H1 (cell line): Measurements from ENCODE around the gene PCBP4. TPM values are rescaled to one million over a fixed set of nuclear protein-coding genes. Genes with fewer than 3 reads are reported as not detected.

Experiments used
- CTCF ChIA-PET: fragments of 300-600 bp; sonication (Branson Sonifier 250); formaldehyde crosslinking; loops from one replicate; lab custom pipeline; 2021; ENCODE audit not compliant: partially characterized antibody; lab: Charles Lee
- POLR2A ChIA-PET: fragments of 300-600 bp; sonication (Branson Sonifier 250); formaldehyde crosslinking; loops from one replicate; lab custom pipeline; 2021; ENCODE audit warnings: inconsistent platforms; ENCODE audit not compliant: partially characterized antibody; lab: Charles Lee
- DNase-seq, 2 experiments: peaks; one replicate each; pipeline versions ENCODE4 v3.0.0 to v3.0.0-alpha.2; 2010 to 2022; ENCODE audit warnings: low spot score in 2 of 2, low read depth in 1 of 2, mixed read lengths in 1 of 2
- FAIRE-seq: peaks from 2 replicates; lab custom pipeline; 2011; peaks lifted over from hg19 to GRCh38; lab: Jason Lieb, UNC
- H2AFZ ChIP-seq: 2 replicates; pipeline ENCODE4 v1.8.1; 2012; ENCODE audit warnings: low read length, inconsistent platforms
- H2AK5ac ChIP-seq: 2 replicates; pipeline ENCODE4 v1.6.1; 2013; ENCODE audit warnings: low read depth, low read length
- H2BK120ac ChIP-seq: replicated peaks from 2 replicates; pipeline ENCODE3; 2013; ENCODE audit warnings: low read depth, low read length, inconsistent platforms
- H2BK12ac ChIP-seq: 2 replicates; pipeline ENCODE4 v1.6.1; 2013; ENCODE audit warnings: low read depth, low read length
- H2BK15ac ChIP-seq: 2 replicates; pipeline ENCODE4 v1.6.1; 2013; ENCODE audit warnings: low read length
- H2BK20ac ChIP-seq: 2 replicates; pipeline ENCODE4 v1.6.1; 2013; ENCODE audit warnings: low read length
- H2BK5ac ChIP-seq: 2 replicates; pipeline ENCODE4 v1.6.1; 2013; ENCODE audit warnings: low read depth, low read length
- H3K14ac ChIP-seq: 2 replicates; pipeline ENCODE4 v1.6.1; 2013; ENCODE audit warnings: inconsistent platforms; ENCODE audit not compliant: insufficient read length
- H3K18ac ChIP-seq: 2 replicates; pipeline ENCODE4 v1.6.1; 2013; ENCODE audit warnings: low read length; ENCODE audit errors: extremely low read depth
- H3K23ac ChIP-seq: 2 replicates; pipeline ENCODE4 v1.6.1; 2013; ENCODE audit warnings: inconsistent platforms; ENCODE audit not compliant: insufficient read length
- H3K23me2 ChIP-seq: 2 replicates; pipeline ENCODE4 v1.6.1; 2013; ENCODE audit warnings: low read depth, low read length
- H3K27ac ChIP-seq: 2 replicates; pipeline ENCODE4 v1.6.1; 2011; ENCODE audit warnings: low read depth, low read length, inconsistent platforms
- H3K27me3 ChIP-seq, 4 experiments: replicated peaks in 1 of 4; 1 replicate in 1 of 4; 2 replicates in 3 of 4; pipeline versions ENCODE4 v1.6.1 to v1.8.1; 2011 to 2013; ENCODE audit warnings: low read length in 3 of 4, mild to moderate bottlenecking in 3 of 4, inconsistent platforms in 2 of 4, mixed read lengths in 2 of 4, moderate library complexity in 1 of 4; ENCODE audit not compliant: control insufficient read depth in 3 of 4, insufficient read depth in 3 of 4; ENCODE audit errors: extremely low read depth in 1 of 4
- H3K36me3 ChIP-seq, 4 experiments: 2 replicates each; pipeline versions ENCODE4 v1.6.1 to v1.8.1; 2011 to 2013; ENCODE audit warnings: mild to moderate bottlenecking in 4 of 4, low read length in 3 of 4, moderate library complexity in 2 of 4, control low read depth in 1 of 4, inconsistent platforms in 1 of 4; ENCODE audit not compliant: insufficient read depth in 4 of 4, control insufficient read depth in 2 of 4
- H3K4ac ChIP-seq: replicated peaks from 2 replicates; pipeline ENCODE3; 2013; ENCODE audit warnings: low read length, low read depth, mixed read lengths, inconsistent platforms; ENCODE audit not compliant: insufficient read length
- H3K4me1 ChIP-seq, 4 experiments: replicated peaks in 1 of 4; 1 replicate in 1 of 4; 2 replicates in 3 of 4; pipeline versions ENCODE4 v1.6.1 to v1.8.1; 2011 to 2013; ENCODE audit warnings: low read length in 3 of 4, inconsistent platforms in 2 of 4, mixed read lengths in 1 of 4; ENCODE audit not compliant: insufficient read depth in 4 of 4, control insufficient read depth in 3 of 4
- H3K4me2 ChIP-seq, 2 experiments: 2 replicates each; pipeline versions ENCODE4 v1.6.1 to v1.8.1; 2011 to 2013; ENCODE audit warnings: low read depth in 2 of 2, low read length in 2 of 2, control low read depth in 1 of 2, inconsistent platforms in 1 of 2, mild to moderate bottlenecking in 1 of 2; ENCODE audit not compliant: insufficient read depth in 1 of 2
- H3K4me3 ChIP-seq, 4 experiments: fragments of 200-600, 300-600 bp in 1 of 4; sonication (generic), shearing (Covaris generic), sonication (Bioruptor Twin) in 1 of 4; 2 replicates each; pipeline versions ENCODE4 v1.5.1 to v1.8.1; 2011 to 2016; ENCODE audit warnings: low read length in 4 of 4, low read depth in 3 of 4, control low read depth in 2 of 4, inconsistent platforms in 2 of 4, mild to moderate bottlenecking in 2 of 4, mixed read lengths in 1 of 4, moderate library complexity in 1 of 4; ENCODE audit not compliant: insufficient read depth in 2 of 4; ENCODE audit errors: extremely low read depth in 1 of 4
- H3K56ac ChIP-seq: replicated peaks from 2 replicates; pipeline ENCODE3; 2013; ENCODE audit warnings: low read depth, mild to moderate bottlenecking, mixed read lengths, low read length, inconsistent platforms; ENCODE audit not compliant: insufficient read length
- H3K79me1 ChIP-seq: 2 replicates; pipeline ENCODE4 v1.6.1; 2013; ENCODE audit warnings: low read depth, low read length, control low read depth
- H3K79me2 ChIP-seq, 2 experiments: 2 replicates each; pipeline versions ENCODE4 v1.6.1 to v1.8.1; 2012 to 2013; ENCODE audit warnings: low read length in 2 of 2, mild to moderate bottlenecking in 2 of 2, inconsistent platforms in 1 of 2; ENCODE audit not compliant: insufficient read depth in 2 of 2, control insufficient read depth in 1 of 2
- H3K9ac ChIP-seq, 4 experiments: replicated peaks in 1 of 4; 1 replicate in 1 of 4; 2 replicates in 3 of 4; pipeline versions ENCODE4 v1.6.1 to v1.8.1; 2011 to 2013; ENCODE audit warnings: low read depth in 3 of 4, low read length in 3 of 4, control low read depth in 2 of 4, mild to moderate bottlenecking in 2 of 4, moderate library complexity in 2 of 4, inconsistent platforms in 1 of 4; ENCODE audit errors: extremely low read depth in 1 of 4
- H3K9me3 ChIP-seq, 2 experiments: 2 replicates each; pipeline versions ENCODE4 v1.6.1 to v1.8.1; 2012 to 2013; ENCODE audit warnings: mild to moderate bottlenecking in 2 of 2, moderate library complexity in 2 of 2, control low read depth in 1 of 2, inconsistent platforms in 1 of 2, low read depth in 1 of 2, low read length in 1 of 2, mixed read lengths in 1 of 2; ENCODE audit not compliant: insufficient read depth in 2 of 2
- H4K20me1 ChIP-seq, 2 experiments: replicated peaks in 1 of 2; 2 replicates each; pipeline versions ENCODE3 to v1.8.1; 2011 to 2013; ENCODE audit warnings: inconsistent platforms in 2 of 2, low read length in 2 of 2, mild to moderate bottlenecking in 1 of 2; ENCODE audit not compliant: insufficient read depth in 2 of 2, control insufficient read depth in 1 of 2
- H4K5ac ChIP-seq: 2 replicates; pipeline ENCODE4 v1.6.1; 2013; ENCODE audit warnings: low read length, low read depth, mixed read lengths, inconsistent platforms; ENCODE audit not compliant: insufficient read length
- H4K8ac ChIP-seq: 2 replicates; pipeline ENCODE4 v1.8.0; 2013; ENCODE audit warnings: mild to moderate bottlenecking, moderate library complexity, low read length, inconsistent platforms; ENCODE audit not compliant: insufficient read depth; ENCODE audit errors: extremely low read depth
- H4K91ac ChIP-seq: replicated peaks from 2 replicates; pipeline ENCODE3; 2013; ENCODE audit warnings: low read length, mixed read lengths, inconsistent platforms; ENCODE audit not compliant: insufficient read length
- BRCA1 ChIP-seq: IDR thresholded peaks from 2 replicates; pipeline ENCODE4 v1.6.1; 2012; ENCODE audit warnings: low read depth, low read length, improper control_type of control experiment
- CHD2 ChIP-seq: IDR thresholded peaks from 2 replicates; pipeline ENCODE4 v1.6.1; 2012; ENCODE audit warnings: low read length, improper control_type of control experiment
- FOSL1 ChIP-seq: IDR thresholded peaks from 2 replicates; pipeline ENCODE4 v1.6.1; 2011; ENCODE audit warnings: mild to moderate bottlenecking, low read depth, low read length, moderate library complexity; ENCODE audit not compliant: insufficient read depth
- GABPA ChIP-seq: IDR thresholded peaks from 2 replicates; pipeline ENCODE4 v1.6.1; 2011; ENCODE audit warnings: mild to moderate bottlenecking, low read length, moderate library complexity, borderline replicate concordance; ENCODE audit not compliant: insufficient read depth
- JUN ChIP-seq: IDR thresholded peaks from 2 replicates; pipeline ENCODE4 v1.6.1; 2011; ENCODE audit warnings: low read depth, mild to moderate bottlenecking, improper control_type of control experiment, low read length
- RXRA ChIP-seq: IDR thresholded peaks from 2 replicates; pipeline ENCODE4 v1.6.1; 2011; ENCODE audit warnings: low read depth, mild to moderate bottlenecking, low read length, moderate library complexity; ENCODE audit not compliant: insufficient read depth
- SIRT6 ChIP-seq: IDR thresholded peaks from one replicate; pipeline ENCODE4 v1.7.1; 2012; ENCODE audit warnings: low read length, inconsistent platforms
- SIX5 ChIP-seq: IDR thresholded peaks from 2 replicates; pipeline ENCODE4 v1.6.1; 2011; ENCODE audit warnings: mild to moderate bottlenecking, low read depth, low read length
- SP1 ChIP-seq: IDR thresholded peaks from 2 replicates; pipeline ENCODE4 v1.6.1; 2011; ENCODE audit warnings: low read depth, low read length
- SP4 ChIP-seq: IDR thresholded peaks from 2 replicates; pipeline ENCODE4 v1.6.1; 2012; ENCODE audit warnings: low read length, inconsistent platforms
- TBP ChIP-seq: IDR thresholded peaks from 2 replicates; pipeline ENCODE4 v1.6.1; 2011; ENCODE audit warnings: low read depth, low read length, improper control_type of control experiment
- TCF12 ChIP-seq: IDR thresholded peaks from 2 replicates; pipeline ENCODE4 v1.6.1; 2011; ENCODE audit warnings: low read depth, mild to moderate bottlenecking, low read length
- YY1 ChIP-seq: IDR thresholded peaks from 2 replicates; pipeline ENCODE4 v1.6.1; 2011; ENCODE audit warnings: low read depth, mild to moderate bottlenecking, low read length
- ZNF274 ChIP-seq: IDR thresholded peaks from 2 replicates; pipeline ENCODE4 v1.7.0; 2012; ENCODE audit warnings: low read length, borderline replicate concordance; ENCODE audit errors: extremely low read depth
- WGBS, 2 experiments: shearing (Covaris generic) in 1 of 2; methylation state at CpG; one replicate each; pipeline versions ENCODE4 v1.1.6 to v1.1.7; 2013 to 2015; ENCODE audit warnings: low lambda C conversion rate in 2 of 2, mixed read lengths in 2 of 2, inconsistent platforms in 1 of 2, low coverage in 1 of 2, missing lambda C conversion rate in 1 of 2; ENCODE audit not compliant: insufficient replicate concordance in 2 of 2, insufficient coverage in 1 of 2, insufficient read length in 1 of 2; ENCODE audit errors: extremely low coverage in 1 of 2, missing lambda C conversion rate in 1 of 2; 5-methylcytosine and 5-hydroxymethylcytosine counted together
- polyA plus RNA-seq, 7 experiments: library from polyadenylated mRNA; depleted of rRNA in 3 of 7; stranded (reverse) in 5 of 7; unstranded in 2 of 7; fragments of >200 nt in 5 of 7; fragments of 200-250 nt in 2 of 7; gene quantifications; 1 replicate in 5 of 7; 2 replicates in 1 of 7; 4 replicates in 1 of 7; pipeline versions ENCODE4 v1.2.1 to v1.2.3, GENCODE V29; 2011 to 2013; ENCODE audit warnings: missing spikeins in 2 of 7, mixed read lengths in 2 of 7
- total RNA-seq: library from RNA; stranded (reverse); fragmentation: NEBNext Ultra II Directional; extraction: Animal tissue kit (Norgen Biotek cat#: 25700); gene quantifications from 2 replicates; pipeline ENCODE4 v1.2.1, GENCODE V29; 2021

Gene PCBP4
- total and polyA plus RNA-seq, 2 of the 8 experiments (the other 6 are each of a cell fraction or from before 2014, with no cell fraction given): 16.4 to 34.1 TPM

GRCh38 chr3:51945031-51945840 lies 22.0 kb downstream of the PCBP4 start:
- Histone ChIP-seq H2AFZ (no peak overlapping the region), H2BK12ac (no peak overlapping the region), H3K4me2 (no peak overlapping the region), H2AK5ac (no peak overlapping the region), H3K36me3 (no peaks in the 10 kb centered on the region), H4K20me1 (peaks cover 3 to 8% of the 10 kb centered on the region in 2 experiments), H3K79me1 (peaks cover 5% of the 10 kb centered on the region; the same call in 1 of the 2 replicates), H3K4ac (no peak overlapping the region), H3K9me3 (no peaks in the 10 kb centered on the region), H4K8ac (no peak overlapping the region; the same call in 1 of the 2 replicates), H3K18ac (no peak overlapping the region), H3K23ac (no peak overlapping the region), H3K4me1 (peaks cover 2 to 13% (median 6%) of the 10 kb centered on the region in 4 experiments), H3K27me3 (peaks cover 0 to 10% (median 4%) of the 10 kb centered on the region in 4 experiments; a peak in 5 of 7 replicates), H4K5ac (no peak overlapping the region), H2BK15ac (no peak overlapping the region), H3K79me2 (peaks cover 0 to 11% of the 10 kb centered on the region in 2 experiments; a peak in 3 of 4 replicates), H3K56ac (no peak overlapping the region), H3K23me2 (peaks cover 9% of the 10 kb centered on the region; the same call in 1 of the 2 replicates), H3K9ac (no peak overlapping the region; a peak in 1 of 7 replicates), H2BK20ac (no peak overlapping the region), H4K91ac (no peak overlapping the region), H2BK5ac (no peak overlapping the region), H3K14ac (no peak overlapping the region), H3K4me3 (no peak overlapping the region), H3K27ac (no peak overlapping the region), H2BK120ac (no peak overlapping the region)
- no peak for FAIRE-seq
- WGBS, 2 experiments: 89% methylated on average over 15 of the region's 18 CpGs; no CpG with 5 or more reads in 1 of the 2 experiments
- CTCF ChIA-PET: interaction anchor here (0.9 to 5.1 kb wide), 9 partner anchors 10 to 125 kb away, joined by 3 to 44 read pairs (median 6); partner anchors contain the start of genes ABHD14B, ACY1 and RPL29
- no peak for DNase-seq
- POLR2A ChIA-PET: interaction anchor here (0.9 to 15.7 kb wide), 5 partner anchors 9 to 48 kb away, joined by 3 to 148 read pairs (median 6); partner anchors contain the start of genes ACY1, GPR62, PCBP4 and RPL29
- TF ChIP-seq BRCA1 (no peak), SIX5 (no peak), SP4 (no peak), CHD2 (no peak), SIRT6 (no peak), YY1 (no peak), TBP (no peak), FOSL1 (no peak), GABPA (no peak), JUN (no peak), ZNF274 (no peak), TCF12 (no peak), RXRA (no peak), SP1 (no peak)
